HG03565 (cell line): ENCODE results near the gene TPCN2.

ENCODE experiments used
- ATAC-seq: cut with Tn5 transposase; IDR thresholded peaks from one replicate; pipeline ENCODE4 v1.9.1; 2021; ENCODE audit warnings: mild to moderate bottlenecking, moderate library complexity; ENCODE audit not compliant: unreplicated experiment

The TPCN2 gene

DNA sequence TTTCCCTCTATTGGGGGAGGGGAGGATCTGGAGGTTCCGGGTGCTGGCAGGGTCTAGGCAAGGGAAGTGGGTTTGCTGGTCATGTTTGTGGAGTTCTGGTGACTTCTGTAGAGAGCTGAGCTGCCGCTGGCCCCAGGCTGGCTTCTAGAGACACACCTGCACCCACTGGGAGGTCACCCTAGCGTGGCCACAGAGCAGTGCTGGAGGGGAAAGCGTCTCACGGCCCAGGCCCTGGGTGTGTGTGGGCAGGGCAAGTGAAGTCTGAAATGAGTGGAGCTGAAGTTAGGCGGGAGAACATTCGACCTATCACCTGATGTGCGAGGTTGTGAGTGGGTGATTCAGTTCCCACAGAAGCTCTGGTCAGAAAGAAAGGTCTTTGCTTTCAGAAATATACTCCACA, 134.9 kb downstream of the TPCN2 start:
- no peak for ATAC-seq
